ENCODE measurements around the gene AQP3. TPM values are rescaled to one million over a fixed set of nuclear protein-coding genes. Genes with fewer than 3 reads are reported as not detected.

Gene AQP3
- total RNA-seq, 1 donor from 2014 or later = 357 TPM

DNA sequence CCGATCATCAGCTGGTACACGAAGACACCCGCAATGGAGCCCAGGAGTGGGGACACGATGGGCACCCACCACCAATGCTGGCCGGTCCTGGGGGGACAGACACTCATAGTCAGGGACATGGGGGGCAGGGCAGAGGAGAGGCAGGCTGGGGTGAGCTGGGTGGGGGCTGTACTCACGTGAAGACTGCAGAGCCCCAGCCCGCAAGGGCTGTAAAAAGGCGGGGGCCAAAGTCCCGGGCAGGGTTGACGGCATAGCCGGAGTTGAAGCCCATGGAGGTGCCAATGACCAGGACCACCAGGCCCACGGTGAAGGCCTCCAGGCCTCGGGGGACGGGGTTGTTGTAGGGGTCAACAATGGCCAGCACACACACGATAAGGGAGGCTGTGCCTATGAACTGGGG, 5.3 kb downstream of the AQP3 start:
- ATAC-seq = no peak
- Histone ChIP-seq H3K36me3 (peaks cover 30% of the 10 kb centered on the region), H3K27ac (no peak overlapping the region), H3K4me3 (no peak overlapping the region), H3K4me1 (peaks cover 56% of the 10 kb centered on the region), H3K9me3 (no peaks in the 10 kb centered on the region), H3K27me3 (ENCODE audit: low read depth) (no peaks in the 10 kb centered on the region)
- intact Hi-C loops (cut with DNase I) = no loop called here
- no peak for DNase-seq
- TF ChIP-seq, protein P1, sequence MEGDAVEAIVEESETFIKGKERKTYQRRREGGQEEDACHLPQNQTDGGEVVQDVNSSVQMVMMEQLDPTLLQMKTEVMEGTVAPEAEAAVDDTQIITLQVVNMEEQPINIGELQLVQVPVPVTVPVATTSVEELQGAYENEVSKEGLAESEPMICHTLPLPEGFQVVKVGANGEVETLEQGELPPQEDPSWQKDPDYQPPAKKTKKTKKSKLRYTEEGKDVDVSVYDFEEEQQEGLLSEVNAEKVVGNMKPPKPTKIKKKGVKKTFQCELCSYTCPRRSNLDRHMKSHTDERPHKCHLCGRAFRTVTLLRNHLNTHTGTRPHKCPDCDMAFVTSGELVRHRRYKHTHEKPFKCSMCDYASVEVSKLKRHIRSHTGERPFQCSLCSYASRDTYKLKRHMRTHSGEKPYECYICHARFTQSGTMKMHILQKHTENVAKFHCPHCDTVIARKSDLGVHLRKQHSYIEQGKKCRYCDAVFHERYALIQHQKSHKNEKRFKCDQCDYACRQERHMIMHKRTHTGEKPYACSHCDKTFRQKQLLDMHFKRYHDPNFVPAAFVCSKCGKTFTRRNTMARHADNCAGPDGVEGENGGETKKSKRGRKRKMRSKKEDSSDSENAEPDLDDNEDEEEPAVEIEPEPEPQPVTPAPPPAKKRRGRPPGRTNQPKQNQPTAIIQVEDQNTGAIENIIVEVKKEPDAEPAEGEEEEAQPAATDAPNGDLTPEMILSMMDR (IDR thresholded peaks at IDR 0.05) = no peak

DNA sequence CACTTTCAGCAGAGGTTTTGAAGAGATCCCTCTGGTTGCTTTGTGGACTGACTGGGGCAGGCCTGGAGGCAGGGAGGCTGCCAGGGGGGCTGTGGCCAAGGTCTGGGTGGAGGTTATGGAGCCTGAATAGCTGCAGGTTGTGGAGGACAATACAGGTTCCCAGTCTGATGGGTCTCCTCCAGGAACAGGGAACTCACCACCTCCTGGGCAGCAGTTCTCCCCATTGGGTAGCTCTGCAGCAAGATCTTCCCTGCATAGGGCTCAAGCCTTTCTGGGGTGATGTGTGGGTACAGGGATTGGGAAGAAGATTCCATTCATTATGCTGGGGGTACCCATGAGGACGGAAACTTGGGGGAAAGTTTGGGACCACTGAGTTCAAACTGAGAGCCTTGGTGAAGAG, 6.8 kb downstream of the AQP3 start:
- Histone ChIP-seq H3K9me3 (no peaks in the 10 kb centered on the region), H3K27ac (peak overlapping the region; percentile 3), H3K36me3 (peaks cover 30% of the 10 kb centered on the region), H3K27me3 (ENCODE audit: low read depth) (no peaks in the 10 kb centered on the region), H3K4me1 (peaks cover 41% of the 10 kb centered on the region), H3K4me3 (no peak overlapping the region)
- no peak for ATAC-seq
- intact Hi-C loops (cut with DNase I) = no loop called here
- TF ChIP-seq, protein P1 (IDR thresholded peaks at IDR 0.05) = no peak
- no peak for DNase-seq

DNA sequence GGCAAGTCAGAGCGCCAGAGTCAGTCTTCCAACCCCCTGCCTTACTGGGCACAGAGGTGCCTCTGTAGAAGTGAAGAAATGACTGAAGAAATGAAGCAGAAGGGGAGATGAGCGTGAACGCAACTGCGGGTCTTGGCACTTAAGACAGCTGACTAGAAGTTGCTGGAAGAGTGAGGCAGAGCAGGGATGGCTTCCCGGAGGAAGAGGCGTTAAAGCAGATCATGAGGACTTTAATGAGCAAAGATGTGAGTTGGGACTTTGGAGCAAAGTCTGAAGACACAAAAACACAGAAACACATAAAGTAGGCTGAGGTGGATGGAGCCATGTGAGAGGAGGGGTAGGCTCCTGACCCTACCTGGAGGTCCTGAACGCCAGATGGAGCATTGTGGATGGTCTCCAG, 7.2 kb downstream of the AQP3 start:
- Histone ChIP-seq H3K4me1 (peaks cover 37% of the 10 kb centered on the region), H3K36me3 (peaks cover 30% of the 10 kb centered on the region), H3K4me3 (no peak overlapping the region), H3K27ac (no peak overlapping the region), H3K27me3 (ENCODE audit: low read depth) (no peaks in the 10 kb centered on the region), H3K9me3 (no peaks in the 10 kb centered on the region)
- TF ChIP-seq, protein P1 (IDR thresholded peaks at IDR 0.05) = no peak
- ATAC-seq = no peak
- intact Hi-C loops (cut with DNase I) = no loop called here
- no peak for DNase-seq

DNA sequence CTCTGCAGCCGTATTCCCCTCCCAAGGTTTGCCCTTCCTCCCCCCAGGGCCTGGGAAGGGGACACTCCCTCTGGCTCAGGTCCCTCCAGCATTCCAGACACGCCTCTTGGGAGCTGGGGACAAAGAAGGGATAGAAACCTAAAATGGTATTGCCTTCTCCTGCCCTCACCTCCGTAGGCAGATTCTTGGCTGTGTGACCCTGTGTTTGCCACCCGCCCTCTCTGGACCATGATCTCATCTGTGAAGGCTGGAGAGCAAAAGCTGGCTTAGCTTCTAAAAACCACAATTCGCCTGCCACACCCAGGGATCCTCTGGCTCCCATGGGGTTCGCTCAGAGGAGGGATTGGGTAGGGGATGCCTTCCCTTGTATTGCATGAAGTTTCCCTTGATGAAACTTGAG, 7.7 kb downstream of the AQP3 start:
- TF ChIP-seq, protein P1 (IDR thresholded peaks at IDR 0.05) = no peak
- Histone ChIP-seq H3K27ac (no peak overlapping the region), H3K4me3 (no peak overlapping the region), H3K36me3 (peaks cover 30% of the 10 kb centered on the region), H3K4me1 (peaks cover 34% of the 10 kb centered on the region), H3K9me3 (no peaks in the 10 kb centered on the region), H3K27me3 (ENCODE audit: low read depth) (no peaks in the 10 kb centered on the region)
- ATAC-seq (peak in 1 of 2 donors; percentile 31), DNase-seq (no peak)
- intact Hi-C loops (cut with DNase I) = no loop called here

DNA sequence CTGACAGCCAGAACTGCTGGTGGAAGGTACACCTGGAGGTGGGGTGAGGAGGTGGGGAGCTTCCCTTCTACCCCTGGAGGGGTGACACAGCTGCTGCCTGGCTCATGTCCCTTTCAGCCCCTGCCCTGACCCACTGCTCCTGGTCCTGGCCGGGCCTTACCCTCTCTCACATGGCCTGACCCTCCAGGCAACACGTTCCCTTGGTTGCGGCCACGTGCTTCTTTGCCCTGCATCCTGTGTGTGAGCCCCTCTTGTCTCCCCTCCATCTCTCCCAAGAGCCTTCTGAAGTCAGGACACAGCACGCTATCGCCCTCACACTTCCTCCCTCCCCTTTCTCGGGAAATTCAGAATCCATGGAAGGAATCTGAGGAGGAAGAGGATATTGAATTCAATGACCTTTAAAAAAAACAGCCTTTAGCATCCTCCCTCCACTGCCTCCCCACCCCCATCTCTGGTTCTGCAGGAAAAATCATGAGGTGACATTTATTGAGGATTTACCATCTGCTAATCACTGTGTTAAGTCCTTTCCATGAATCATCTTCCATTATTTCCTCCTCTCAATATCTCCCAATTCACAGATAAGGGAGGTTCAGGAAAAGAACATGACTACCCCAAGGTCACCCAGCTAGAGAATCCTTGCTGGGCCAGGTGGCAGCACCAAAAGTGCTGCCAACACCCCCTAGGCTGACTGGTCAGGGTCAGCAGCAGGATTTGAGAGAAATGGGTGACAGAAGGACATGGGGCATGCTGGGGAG, 8.3 kb downstream of the AQP3 start:
- TF ChIP-seq, protein P1 (IDR thresholded peaks at IDR 0.05) = no peak
- DNase-seq = no peak
- no peak for ATAC-seq
- no peak overlapping the region for H3K4me3 ChIP-seq
- no peaks in the 10 kb centered on the region for H3K9me3 ChIP-seq
- no peak overlapping the region for H3K27ac ChIP-seq
- H3K4me1 ChIP-seq = peaks cover 29% of the 10 kb centered on the region
- intact Hi-C loops (cut with DNase I) = no loop called here
- no peaks in the 10 kb centered on the region for H3K27me3 ChIP-seq (ENCODE audit: low read depth)
- peaks cover 30% of the 10 kb centered on the region for H3K36me3 ChIP-seq

All from lower lobe of right lung (tissue), 2 donors.